Endothelial cell of umbilical vein (primary cell): ENCODE measurements around the gene BMX.

ENCODE experiments used
- EZH2 ChIP-seq: IDR thresholded peaks from 2 replicates; pipeline ENCODE4 v1.6.1; 2012; ENCODE audit warnings: borderline replicate concordance, low read depth, mild to moderate bottlenecking, moderate library complexity, low read length, inconsistent platforms; ENCODE audit not compliant: severe bottlenecking
- TF ChIP-seq, protein P1 (sequence below): IDR thresholded peaks from 2 replicates; pipeline ENCODE4 v1.6.1; 2011; ENCODE audit not compliant: insufficient read depth, insufficient read length
- TF ChIP-seq, protein P2 (sequence below), 2 donors: IDR thresholded peaks; 1 replicate in 1 of 2; 2 replicates in 1 of 2; pipeline ENCODE4 v1.5.1; 2011; ENCODE audit warnings: low read length in 2 of 2, mild to moderate bottlenecking in 2 of 2, moderate library complexity in 2 of 2, control low read depth in 1 of 2, inconsistent platforms in 1 of 2, low read depth in 1 of 2; ENCODE audit not compliant: insufficient read depth in 1 of 2; ENCODE audit errors: extremely low read depth in 1 of 2

DNA sequence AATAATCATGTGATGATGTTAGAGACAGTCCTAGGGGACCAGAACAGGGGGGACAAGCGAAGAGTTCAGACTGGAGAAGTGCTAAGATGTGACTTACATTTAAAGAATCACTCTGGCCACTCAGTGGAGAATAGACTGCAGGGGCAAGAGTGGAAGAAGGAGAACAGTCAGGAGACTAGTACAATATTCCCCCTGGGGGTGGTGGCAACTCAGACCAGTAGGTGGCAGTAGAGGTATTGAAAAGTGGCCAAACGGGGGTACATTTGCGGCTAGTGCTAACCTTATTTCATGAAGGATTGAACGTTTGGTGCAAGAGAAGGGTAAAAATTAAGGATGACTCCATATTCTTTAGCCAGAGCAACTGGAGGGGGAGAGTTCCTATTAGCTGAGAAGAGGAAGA lies 2.7 kb upstream of the BMX start:
- TF ChIP-seq, protein P1, sequence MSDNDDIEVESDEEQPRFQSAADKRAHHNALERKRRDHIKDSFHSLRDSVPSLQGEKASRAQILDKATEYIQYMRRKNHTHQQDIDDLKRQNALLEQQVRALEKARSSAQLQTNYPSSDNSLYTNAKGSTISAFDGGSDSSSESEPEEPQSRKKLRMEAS: no peak
- no peak for TF ChIP-seq EZH2
- TF ChIP-seq, protein P2, sequence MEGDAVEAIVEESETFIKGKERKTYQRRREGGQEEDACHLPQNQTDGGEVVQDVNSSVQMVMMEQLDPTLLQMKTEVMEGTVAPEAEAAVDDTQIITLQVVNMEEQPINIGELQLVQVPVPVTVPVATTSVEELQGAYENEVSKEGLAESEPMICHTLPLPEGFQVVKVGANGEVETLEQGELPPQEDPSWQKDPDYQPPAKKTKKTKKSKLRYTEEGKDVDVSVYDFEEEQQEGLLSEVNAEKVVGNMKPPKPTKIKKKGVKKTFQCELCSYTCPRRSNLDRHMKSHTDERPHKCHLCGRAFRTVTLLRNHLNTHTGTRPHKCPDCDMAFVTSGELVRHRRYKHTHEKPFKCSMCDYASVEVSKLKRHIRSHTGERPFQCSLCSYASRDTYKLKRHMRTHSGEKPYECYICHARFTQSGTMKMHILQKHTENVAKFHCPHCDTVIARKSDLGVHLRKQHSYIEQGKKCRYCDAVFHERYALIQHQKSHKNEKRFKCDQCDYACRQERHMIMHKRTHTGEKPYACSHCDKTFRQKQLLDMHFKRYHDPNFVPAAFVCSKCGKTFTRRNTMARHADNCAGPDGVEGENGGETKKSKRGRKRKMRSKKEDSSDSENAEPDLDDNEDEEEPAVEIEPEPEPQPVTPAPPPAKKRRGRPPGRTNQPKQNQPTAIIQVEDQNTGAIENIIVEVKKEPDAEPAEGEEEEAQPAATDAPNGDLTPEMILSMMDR (IDR thresholded peaks at IDR 0.05; ENCODE audit: extremely low read depth in 1 of 2, insufficient read depth in 1 of 2, low read depth in 1 of 2, low read length in 2 of 2): peak; percentile 58 to 60
